C4-2B (cell line): ENCODE results near the gene PSMD4.

ENCODE experiments used
- CTCF ChIP-seq: fragments of 450-650 bp; conservative IDR thresholded peaks from 2 replicates; pipeline ENCODE4 v1.5.1; 2017; ENCODE audit warnings: mild to moderate bottlenecking
- ZFX ChIP-seq: fragments of 450-650 bp; IDR thresholded peaks from 2 replicates; pipeline ENCODE4 v1.6.1; 2017

GRCh38 chr1:151315565-151316235 is 61.2 kb downstream of the PSMD4 start:
- no peak for TF ChIP-seq CTCF
- no peak for TF ChIP-seq ZFX
